B cell (primary cell): ENCODE data around the gene HOXB1. TPM values are rescaled to one million over a fixed set of nuclear protein-coding genes. Genes with fewer than 3 reads are reported as not detected.

Experiments
- ATAC-seq: fragments of 200-7000 bp; cut with Tn5 transposase; one replicate; pipeline ENCODE4 v1.10.0; 2021; ENCODE audit warnings: low read depth, mild to moderate bottlenecking, moderate number of reproducible peaks, moderate library complexity
- CTCF ChIA-PET: fragments of 350-600 bp; sonication (Branson Sonifier 250); formaldehyde crosslinking; loops from one replicate; lab custom pipeline; 2021; ENCODE audit warnings: antibody characterized with exemption, inconsistent platforms; lab: Charles Lee
- POLR2A ChIA-PET: fragments of 350-600 bp; sonication (Branson Sonifier 250); formaldehyde crosslinking; loops from one replicate; lab custom pipeline; 2021; ENCODE audit warnings: antibody characterized with exemption; lab: Charles Lee
- DNase-seq: peaks from one replicate; pipeline ENCODE4 v3.0.0; 2013
- H2AFZ ChIP-seq: 2 replicates; pipeline ENCODE4 v1.6.1; 2012; ENCODE audit warnings: mild to moderate bottlenecking, low read depth, low read length; ENCODE audit not compliant: insufficient read depth, poor library complexity, severe bottlenecking
- H3K27ac ChIP-seq, 2 donors: 1 replicate in 1 of 2; 2 replicates in 1 of 2; pipeline ENCODE4 v1.5.1; 2012 to 2013; ENCODE audit warnings: low read length in 2 of 2, mild to moderate bottlenecking in 2 of 2, moderate library complexity in 1 of 2
- H3K27me3 ChIP-seq, 4 experiments: fragments of 200-600 bp in 1 of 4; sonication (generic) in 1 of 4; replicated peaks in 1 of 4; 1 replicate in 2 of 4; 2 replicates in 2 of 4; pipeline versions ENCODE4 v1.6.1 to v1.7.0; 2013 to 2016; ENCODE audit warnings: low read length in 3 of 4, mild to moderate bottlenecking in 2 of 4, mixed read lengths in 1 of 4, moderate library complexity in 1 of 4; ENCODE audit not compliant: insufficient read depth in 4 of 4, control insufficient read depth in 3 of 4; ENCODE audit errors: control extremely low read depth in 1 of 4
- H3K36me3 ChIP-seq, 2 experiments: replicated peaks in 1 of 2; 1 replicate in 1 of 2; 2 replicates in 1 of 2; pipeline versions ENCODE4 v1.6.1 to v1.7.1; 2013; ENCODE audit warnings: low read length in 1 of 2; ENCODE audit not compliant: insufficient read depth in 2 of 2, control insufficient read depth in 1 of 2; ENCODE audit errors: control extremely low read depth in 1 of 2, extremely low read depth in 1 of 2
- H3K4me1 ChIP-seq, 2 donors: fragments of 200-600 bp in 1 of 2; sonication (generic) in 1 of 2; 1 replicate in 1 of 2; 2 replicates in 1 of 2; pipeline versions ENCODE4 v1.5.1 to v1.6.1; 2013 to 2017; ENCODE audit warnings: low read length in 2 of 2; ENCODE audit not compliant: control insufficient read depth in 2 of 2, insufficient read depth in 2 of 2
- H3K4me2 ChIP-seq: replicated peaks from 2 replicates; pipeline ENCODE3; 2012; ENCODE audit warnings: mild to moderate bottlenecking, low read depth, low read length; ENCODE audit not compliant: poor library complexity, severe bottlenecking
- H3K4me3 ChIP-seq, 5 experiments: fragments of 200-600 bp in 1 of 5; sonication (generic) in 1 of 5; 1 replicate in 3 of 5; 2 replicates in 2 of 5; pipeline versions ENCODE4 v1.5.1 to v1.7.0; 2011 to 2016; ENCODE audit warnings: low read length in 4 of 5, mild to moderate bottlenecking in 4 of 5, low read depth in 2 of 5, control low read depth in 1 of 5, moderate library complexity in 1 of 5; ENCODE audit not compliant: insufficient read depth in 1 of 5; ENCODE audit errors: control extremely low read depth in 1 of 5, extremely low read depth in 1 of 5
- H3K79me2 ChIP-seq: fragments of 200-600 bp; sonication (generic); one replicate; pipeline ENCODE4 v1.6.0; 2016; ENCODE audit warnings: low read length; ENCODE audit not compliant: control insufficient read depth, insufficient read depth
- H3K9ac ChIP-seq: fragments of 200-600 bp; sonication (generic); 2 replicates; pipeline ENCODE4 v1.6.1; 2017; ENCODE audit warnings: mild to moderate bottlenecking, low read length, moderate library complexity
- H3K9me3 ChIP-seq, 3 donors: one replicate each; pipeline versions ENCODE4 v1.6.1 to v1.7.1; 2013; ENCODE audit warnings: low read length in 2 of 3; ENCODE audit not compliant: control insufficient read depth in 2 of 3, insufficient read depth in 1 of 3; ENCODE audit errors: control extremely low read depth in 1 of 3
- H4K20me1 ChIP-seq: 2 replicates; pipeline ENCODE4 v1.6.0; 2012; ENCODE audit warnings: mild to moderate bottlenecking, low read length; ENCODE audit not compliant: insufficient read depth, control insufficient read depth, poor library complexity, severe bottlenecking
- H3K27ac Mint-ChIP-seq: one replicate; pipeline ENCODE4 v1.8.0; 2021; ENCODE audit warnings: mixed read lengths
- H3K27me3 Mint-ChIP-seq: one replicate; pipeline ENCODE4 v1.8.0; 2021; ENCODE audit warnings: mixed read lengths
- H3K4me1 Mint-ChIP-seq: one replicate; pipeline ENCODE4 v1.8.0; 2021; ENCODE audit warnings: mixed read lengths
- H3K4me3 Mint-ChIP-seq: one replicate; pipeline ENCODE4 v1.8.0; 2021; ENCODE audit warnings: mixed read lengths
- H3K9me3 Mint-ChIP-seq: one replicate; pipeline ENCODE4 v1.8.0; 2022; ENCODE audit warnings: mixed read lengths; ENCODE audit not compliant: insufficient read depth
- CTCF ChIP-seq: fragments of 200-600 bp; IDR thresholded peaks from one replicate; pipeline ENCODE4 v1.8.0; 2022; ENCODE audit warnings: antibody characterized with exemption, mild to moderate bottlenecking
- EZH2 ChIP-seq: IDR thresholded peaks from 2 replicates; pipeline ENCODE4 v1.6.1; 2012; ENCODE audit warnings: borderline replicate concordance, low read depth, mild to moderate bottlenecking, moderate library complexity, low read length; ENCODE audit not compliant: insufficient read depth, poor library complexity, severe bottlenecking
- WGBS: methylation state at CpG from one replicate; pipeline ENCODE4 v1.1.5; 2013; ENCODE audit warnings: missing lambda C conversion rate; ENCODE audit not compliant: insufficient coverage; 5-methylcytosine and 5-hydroxymethylcytosine counted together
- intact Hi-C: fragments of 100-400 bp; cut with micrococcal nuclease; formaldehyde crosslinking; loops from one replicate; pipeline ENCODE4 v1.10.0; 2022
- polyA plus RNA-seq: library from polyadenylated mRNA; depleted of rRNA; stranded (reverse); fragments of >200 nt; gene quantifications from 2 replicates; pipeline ENCODE4 v1.2.3, GENCODE V29; 2012
- total RNA-seq, 2 donors: library from RNA; stranded (reverse); fragments of 120-200 nt in 1 of 2; gene quantifications; 1 replicate in 1 of 2; 2 replicates in 1 of 2; pipeline versions ENCODE4 v1.2.3 to v1.2.4, GENCODE V29; 2013 to 2022

The HOXB1 gene
- total and polyA plus RNA-seq, 2 donors (not counting 1 experiment from before 2014, with no cell fraction given): not detected

GRCh38 chr17:48555258-48556228, 24.7 kb upstream of the HOXB1 start:
- POLR2A ChIA-PET: no interaction called here
- peak overlapping the region in 1 of 5 experiments; percentile 12 for H3K4me3 ChIP-seq

More at GRCh38 chr17:48555258-48556228, 24.7 kb upstream of the HOXB1 start:
- ATAC-seq (peak; percentile 14), DNase-seq (no peak)
- Histone ChIP-seq H3K4me1 (peaks cover 0 to 4% of the 10 kb centered on the region in 2 donors), H2AFZ (no peak overlapping the region), H3K9ac (no peak overlapping the region), H3K9me3 (peaks cover 0 to 7% (median 0%) of the 10 kb centered on the region in 3 donors), H3K79me2 (no peaks in the 10 kb centered on the region), H3K27me3 (peaks cover 0 to 31% (median 10%) of the 10 kb centered on the region in 4 experiments), H3K4me2 (peak overlapping the region; percentile 59), H3K36me3 (no peaks in the 10 kb centered on the region), H4K20me1 (no peaks in the 10 kb centered on the region), H3K27ac (no peak overlapping the region)
- Mint-ChIP-seq H3K4me3 (peak overlapping the region; percentile 85), H3K9me3 (no peaks in the 10 kb centered on the region), H3K27ac (no peak overlapping the region), H3K27me3 (peaks cover 37% of the 10 kb centered on the region), H3K4me1 (peaks cover 4% of the 10 kb centered on the region)
- no peak for TF ChIP-seq EZH2
- no peak for TF ChIP-seq CTCF
- 9% methylated on average over 24 of the region's 36 CpGs for WGBS
- CTCF ChIA-PET: no interaction called here
- intact Hi-C loops: no loop called here
